ENCODE results near the gene BMAL1.

The BMAL1 gene

DNA sequence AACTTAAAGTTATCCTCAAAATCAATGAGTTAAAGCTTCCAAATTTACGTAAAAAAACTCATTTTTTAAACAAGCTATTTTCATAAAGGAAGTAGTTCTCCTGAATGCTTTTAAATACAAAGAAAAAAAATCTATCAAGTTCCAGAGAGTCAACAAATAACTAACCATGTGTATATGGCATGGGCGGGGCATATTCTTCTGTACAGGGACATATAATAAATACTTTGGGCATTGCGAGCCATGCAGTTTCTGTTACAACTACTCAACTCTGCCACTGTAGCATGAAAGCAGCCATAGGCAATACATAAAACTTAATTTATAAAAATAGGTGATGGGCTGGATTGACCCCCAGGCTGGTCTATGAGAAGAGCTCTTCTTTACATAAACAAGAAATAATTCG lies 127.6 kb downstream of the BMAL1 start:
- Histone ChIP-seq H3K36me3 (ENCODE audit: control insufficient read depth, insufficient read depth, low read length) (no peaks in the 10 kb centered on the region), H3K4me2 (ENCODE audit: low read length) (no peak overlapping the region), H3K4me3 (ENCODE audit: low read depth, low read length) (no peak overlapping the region), H3K79me2 (no peaks in the 10 kb centered on the region), H3K9ac (no peak overlapping the region), H3K9me3 (ENCODE audit: control insufficient read depth, low read length) (no peaks in the 10 kb centered on the region), H3K4me1 (no peaks in the 10 kb centered on the region), H3K27me3 (ENCODE audit: control insufficient read depth, insufficient read depth, low read length) (no peaks in the 10 kb centered on the region), H3K27ac (no peak overlapping the region), H2AFZ (no peak overlapping the region)
- TF ChIP-seq, protein P1, sequence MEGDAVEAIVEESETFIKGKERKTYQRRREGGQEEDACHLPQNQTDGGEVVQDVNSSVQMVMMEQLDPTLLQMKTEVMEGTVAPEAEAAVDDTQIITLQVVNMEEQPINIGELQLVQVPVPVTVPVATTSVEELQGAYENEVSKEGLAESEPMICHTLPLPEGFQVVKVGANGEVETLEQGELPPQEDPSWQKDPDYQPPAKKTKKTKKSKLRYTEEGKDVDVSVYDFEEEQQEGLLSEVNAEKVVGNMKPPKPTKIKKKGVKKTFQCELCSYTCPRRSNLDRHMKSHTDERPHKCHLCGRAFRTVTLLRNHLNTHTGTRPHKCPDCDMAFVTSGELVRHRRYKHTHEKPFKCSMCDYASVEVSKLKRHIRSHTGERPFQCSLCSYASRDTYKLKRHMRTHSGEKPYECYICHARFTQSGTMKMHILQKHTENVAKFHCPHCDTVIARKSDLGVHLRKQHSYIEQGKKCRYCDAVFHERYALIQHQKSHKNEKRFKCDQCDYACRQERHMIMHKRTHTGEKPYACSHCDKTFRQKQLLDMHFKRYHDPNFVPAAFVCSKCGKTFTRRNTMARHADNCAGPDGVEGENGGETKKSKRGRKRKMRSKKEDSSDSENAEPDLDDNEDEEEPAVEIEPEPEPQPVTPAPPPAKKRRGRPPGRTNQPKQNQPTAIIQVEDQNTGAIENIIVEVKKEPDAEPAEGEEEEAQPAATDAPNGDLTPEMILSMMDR (IDR thresholded peaks at IDR 0.05) = no peak

- H3K27me3 ChIP-seq (ENCODE audit: control insufficient read depth, insufficient read depth, low read length) = no peaks in the 10 kb centered on the region
- H3K36me3 ChIP-seq (ENCODE audit: control insufficient read depth, insufficient read depth, low read length) = no peaks in the 10 kb centered on the region
- H3K4me3 ChIP-seq (ENCODE audit: low read depth, low read length) = no peak overlapping the region
- no peak overlapping the region for H2AFZ ChIP-seq
- no peak overlapping the region for H3K4me2 ChIP-seq (ENCODE audit: low read length)
- H3K9me3 ChIP-seq (ENCODE audit: control insufficient read depth, low read length) = no peaks in the 10 kb centered on the region
- TF ChIP-seq, protein P1 (IDR thresholded peaks at IDR 0.05) = no peak
- no peak overlapping the region for H3K27ac ChIP-seq
- H3K9ac ChIP-seq = no peak overlapping the region
- no peaks in the 10 kb centered on the region for H3K79me2 ChIP-seq
- no peaks in the 10 kb centered on the region for H3K4me1 ChIP-seq
These were observed 137.6 kb downstream of the BMAL1 start for GRCh38 chr11:13415201-13415600.

GRCh38 chr11:13421561-13421960 lies 144.0 kb downstream of the BMAL1 start:
- Histone ChIP-seq H2AFZ (no peak overlapping the region), H3K4me3 (ENCODE audit: low read depth, low read length) (no peak overlapping the region), H3K79me2 (peaks cover 6% of the 10 kb centered on the region), H3K27me3 (ENCODE audit: control insufficient read depth, insufficient read depth, low read length) (no peaks in the 10 kb centered on the region), H3K9me3 (ENCODE audit: control insufficient read depth, low read length) (no peaks in the 10 kb centered on the region), H3K27ac (no peak overlapping the region), H3K36me3 (ENCODE audit: control insufficient read depth, insufficient read depth, low read length) (no peaks in the 10 kb centered on the region), H3K4me2 (ENCODE audit: low read length) (no peak overlapping the region), H3K9ac (no peak overlapping the region), H3K4me1 (no peaks in the 10 kb centered on the region)
- TF ChIP-seq, protein P1 (IDR thresholded peaks at IDR 0.05) = no peak

- Histone ChIP-seq H3K27me3 (ENCODE audit: control insufficient read depth, insufficient read depth, low read length) (no peaks in the 10 kb centered on the region), H2AFZ (no peak overlapping the region), H3K36me3 (ENCODE audit: control insufficient read depth, insufficient read depth, low read length) (no peaks in the 10 kb centered on the region), H3K9ac (no peak overlapping the region), H3K79me2 (peaks cover 6% of the 10 kb centered on the region), H3K4me2 (ENCODE audit: low read length) (no peak overlapping the region), H3K9me3 (ENCODE audit: control insufficient read depth, low read length) (no peaks in the 10 kb centered on the region), H3K27ac (no peak overlapping the region), H3K4me3 (ENCODE audit: low read depth, low read length) (no peak overlapping the region), H3K4me1 (no peaks in the 10 kb centered on the region)
- TF ChIP-seq, protein P1 (IDR thresholded peaks at IDR 0.05) = no peak
These were observed 145.8 kb downstream of the BMAL1 start for GRCh38 chr11:13423372-13423771.

DNA sequence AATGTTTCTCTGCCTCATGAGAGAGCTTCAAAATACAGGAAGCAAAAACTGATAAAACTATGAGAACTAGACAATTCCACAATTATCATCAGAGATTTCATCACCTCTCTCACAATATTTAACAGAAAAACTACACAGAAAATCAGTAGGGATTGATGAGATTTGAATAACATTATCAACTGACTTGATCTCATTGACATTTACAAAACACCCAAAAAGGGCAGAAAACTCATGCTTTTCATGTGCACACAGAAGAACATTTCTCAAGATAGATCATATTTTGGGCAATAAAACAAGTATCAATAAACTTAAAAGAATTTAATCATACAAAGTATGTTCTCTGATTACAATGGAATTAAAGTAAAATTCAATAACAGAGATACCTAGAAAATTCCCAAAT lies 149.8 kb downstream of the BMAL1 start:
- H3K27me3 ChIP-seq (ENCODE audit: control insufficient read depth, insufficient read depth, low read length) = no peaks in the 10 kb centered on the region
- TF ChIP-seq, protein P1 (IDR thresholded peaks at IDR 0.05) = no peak
- H3K4me3 ChIP-seq (ENCODE audit: low read depth, low read length) = no peak overlapping the region
- H3K36me3 ChIP-seq (ENCODE audit: control insufficient read depth, insufficient read depth, low read length) = no peaks in the 10 kb centered on the region
- H3K4me2 ChIP-seq (ENCODE audit: low read length) = no peak overlapping the region
- no peak overlapping the region for H2AFZ ChIP-seq
- H3K27ac ChIP-seq = no peak overlapping the region
- H3K4me1 ChIP-seq = no peaks in the 10 kb centered on the region
- H3K9ac ChIP-seq = no peak overlapping the region
- no peaks in the 10 kb centered on the region for H3K9me3 ChIP-seq (ENCODE audit: control insufficient read depth, low read length)
- H3K79me2 ChIP-seq = peaks cover 6% of the 10 kb centered on the region
